H9 (cell line): ENCODE results near the gene IGF2BP3. TPM values are rescaled to one million over a fixed set of nuclear protein-coding genes. Genes with fewer than 3 reads are reported as not detected.
A peak's percentile ranks its signal among the peaks of the same experiment; 100 is the strongest.

ENCODE experiments used
- DNase-seq: peaks from one replicate; pipeline ENCODE4 v3.0.0-alpha.2; 2017
- H2AFZ ChIP-seq: one replicate; pipeline ENCODE4 v1.6.1; 2013; ENCODE audit warnings: mild to moderate bottlenecking, low read length, control low read depth, moderate library complexity
- H2AK5ac ChIP-seq: 2 replicates; pipeline ENCODE4 v1.6.1; 2013; ENCODE audit warnings: low read length, control low read depth, mixed read lengths; ENCODE audit not compliant: insufficient read length
- H2BK120ac ChIP-seq: one replicate; pipeline ENCODE4 v1.6.1; 2013; ENCODE audit warnings: low read depth, mild to moderate bottlenecking, low read length, control low read depth, inconsistent platforms; ENCODE audit not compliant: poor library complexity, severe bottlenecking
- H2BK12ac ChIP-seq: 2 replicates; pipeline ENCODE4 v1.6.1; 2013; ENCODE audit warnings: low read length, control low read depth, mixed read lengths, low read depth; ENCODE audit not compliant: insufficient read length
- H2BK15ac ChIP-seq: 2 replicates; pipeline ENCODE4 v1.6.1; 2013; ENCODE audit warnings: low read depth, low read length, control low read depth
- H2BK20ac ChIP-seq: one replicate; pipeline ENCODE4 v1.6.1; 2013; ENCODE audit warnings: low read depth, mild to moderate bottlenecking, low read length, control low read depth, inconsistent platforms; ENCODE audit not compliant: poor library complexity, severe bottlenecking
- H2BK5ac ChIP-seq: 2 replicates; pipeline ENCODE4 v1.6.1; 2013; ENCODE audit warnings: low read length, control low read depth, mixed read lengths; ENCODE audit not compliant: insufficient read length
- H3K14ac ChIP-seq: 2 replicates; pipeline ENCODE4 v1.6.1; 2013; ENCODE audit warnings: low read length, control low read depth; ENCODE audit not compliant: insufficient read depth
- H3K18ac ChIP-seq: 2 replicates; pipeline ENCODE4 v1.6.1; 2013; ENCODE audit warnings: low read depth, mild to moderate bottlenecking, mixed read lengths, low read length, control low read depth; ENCODE audit not compliant: insufficient read length
- H3K23ac ChIP-seq: 2 replicates; pipeline ENCODE4 v1.6.1; 2013; ENCODE audit warnings: low read length, control low read depth, mixed read lengths, low read depth; ENCODE audit not compliant: insufficient read length
- H3K23me2 ChIP-seq: 2 replicates; pipeline ENCODE4 v1.6.1; 2013; ENCODE audit warnings: low read depth, mild to moderate bottlenecking, mixed read lengths, low read length, control low read depth; ENCODE audit not compliant: insufficient read length, poor library complexity, severe bottlenecking
- H3K27ac ChIP-seq: 2 replicates; pipeline ENCODE4 v1.5.1; 2013; ENCODE audit warnings: low read length, control low read depth, mixed read lengths, low read depth; ENCODE audit not compliant: insufficient read length
- H3K27me3 ChIP-seq: 2 replicates; pipeline ENCODE4 v1.6.1; 2013; ENCODE audit warnings: low read length, control low read depth, inconsistent platforms; ENCODE audit not compliant: insufficient read depth
- H3K4ac ChIP-seq: 2 replicates; pipeline ENCODE4 v1.6.1; 2013; ENCODE audit warnings: low read depth, mild to moderate bottlenecking, control low read depth, inconsistent platforms, low read length, moderate library complexity
- H3K4me1 ChIP-seq: 2 replicates; pipeline ENCODE4 v1.6.1; 2013; ENCODE audit warnings: low read length, control low read depth, inconsistent platforms; ENCODE audit not compliant: insufficient read depth
- H3K4me2 ChIP-seq: 2 replicates; pipeline ENCODE4 v1.6.1; 2013; ENCODE audit warnings: low read length, control low read depth, mixed read lengths; ENCODE audit not compliant: insufficient read length, insufficient read depth
- H3K56ac ChIP-seq: 2 replicates; pipeline ENCODE4 v1.6.1; 2013; ENCODE audit warnings: low read depth, mild to moderate bottlenecking, mixed read lengths, low read length, control low read depth; ENCODE audit not compliant: insufficient read length
- H3K79me1 ChIP-seq: 2 replicates; pipeline ENCODE4 v1.6.1; 2013; ENCODE audit warnings: low read depth, mild to moderate bottlenecking, moderate library complexity, low read length, control low read depth, inconsistent platforms; ENCODE audit not compliant: insufficient read depth, poor library complexity, severe bottlenecking
- H3K79me2 ChIP-seq: 2 replicates; pipeline ENCODE4 v1.6.1; 2013; ENCODE audit warnings: low read length, control low read depth, inconsistent platforms; ENCODE audit not compliant: insufficient read depth
- H3K9ac ChIP-seq: 2 replicates; pipeline ENCODE4 v1.6.1; 2013; ENCODE audit warnings: low read length, control low read depth, mixed read lengths; ENCODE audit not compliant: insufficient read length; ENCODE audit errors: extremely low read depth
- H3K9me3 ChIP-seq: one replicate; pipeline ENCODE4 v1.6.1; 2013; ENCODE audit warnings: low read depth, low read length, inconsistent platforms; ENCODE audit not compliant: control insufficient read depth
- H3T11ph ChIP-seq: one replicate; pipeline ENCODE4 v1.6.1; 2013; ENCODE audit warnings: mild to moderate bottlenecking, low read length, control low read depth, inconsistent platforms
- H4K20me1 ChIP-seq: one replicate; pipeline ENCODE4 v1.6.1; 2013; ENCODE audit not compliant: control insufficient read depth, insufficient read length, insufficient read depth
- H4K5ac ChIP-seq: 2 replicates; pipeline ENCODE4 v1.6.1; 2013; ENCODE audit warnings: low read depth, mild to moderate bottlenecking, mixed read lengths, low read length, control low read depth; ENCODE audit not compliant: insufficient read length
- H4K8ac ChIP-seq: replicated peaks from 2 replicates; pipeline ENCODE4 v1.6.1; 2013; ENCODE audit warnings: low read length, control low read depth, mixed read lengths, low read depth; ENCODE audit not compliant: insufficient read length
- H4K91ac ChIP-seq: 2 replicates; pipeline ENCODE4 v1.6.1; 2013; ENCODE audit warnings: low read depth, mild to moderate bottlenecking, moderate library complexity, mixed read lengths, low read length, control low read depth; ENCODE audit not compliant: insufficient read length
- H3K27ac Mint-ChIP-seq, 3 experiments: 2 replicates in 2 of 3; 3 replicates in 1 of 3; pipeline ENCODE4 v1.8.0; 2020 to 2021; ENCODE audit warnings: mixed read lengths in 3 of 3, mild to moderate bottlenecking in 1 of 3, moderate library complexity in 1 of 3
- H3K27me3 Mint-ChIP-seq: 2 replicates; pipeline ENCODE4 v1.8.0; 2021; ENCODE audit warnings: low read depth, mild to moderate bottlenecking, moderate library complexity, mixed read lengths
- H3K36me3 Mint-ChIP-seq, 3 experiments: 2 replicates in 2 of 3; 3 replicates in 1 of 3; pipeline ENCODE4 v1.8.0; 2020 to 2021; ENCODE audit warnings: low read depth in 3 of 3, mixed read lengths in 3 of 3; ENCODE audit not compliant: insufficient read depth in 1 of 3
- H3K4me1 Mint-ChIP-seq, 2 experiments: 2 replicates each; pipeline ENCODE4 v1.8.0; 2020; ENCODE audit warnings: mixed read lengths in 2 of 2
- H3K4me3 Mint-ChIP-seq, 2 experiments: 2 replicates in 1 of 2; 3 replicates in 1 of 2; pipeline ENCODE4 v1.8.0; 2020 to 2021; ENCODE audit warnings: mild to moderate bottlenecking in 2 of 2, mixed read lengths in 2 of 2, moderate library complexity in 1 of 2
- H3K9me3 Mint-ChIP-seq, 2 experiments: 2 replicates in 1 of 2; 3 replicates in 1 of 2; pipeline ENCODE4 v1.8.0; 2020; ENCODE audit warnings: mild to moderate bottlenecking in 2 of 2, mixed read lengths in 2 of 2, moderate library complexity in 1 of 2
- CTCF ChIP-seq: fragments of 200-600 bp; sonication (generic); conservative IDR thresholded peaks from 3 replicates; pipeline ENCODE4 v1.8.0; 2021; ENCODE audit warnings: antibody characterized with exemption, mild to moderate bottlenecking
- WGBS: extraction: QIAGEN DNeasy Blood & Tissue Kit; methylation state at CpG from one replicate; pipeline ENCODE4 v1.1.7; 2013; ENCODE audit warnings: missing lambda C conversion rate, low lambda C conversion rate, mixed read lengths; ENCODE audit not compliant: insufficient read length; ENCODE audit errors: extremely low coverage; 5-methylcytosine and 5-hydroxymethylcytosine counted together
- total RNA-seq: library from RNA; stranded (reverse); gene quantifications from 2 replicates; pipeline ENCODE4 v1.2.1, GENCODE V29; 2021

The IGF2BP3 gene
- total RNA-seq, 1 experiment from 2014 or later = 197 TPM

GRCh38 chr7:23430893-23431259 lies 39.4 kb downstream of the IGF2BP3 start:
- H2AFZ ChIP-seq = no peak overlapping the region
- peak overlapping the region in 1 of 3 experiments; percentile 69; a peak in 1 of 7 replicates for H3K27ac Mint-ChIP-seq

More at GRCh38 chr7:23430893-23431259, 39.4 kb downstream of the IGF2BP3 start:
- peaks cover 39 to 47% of the 10 kb centered on the region in 2 experiments for H3K4me1 Mint-ChIP-seq
- Histone ChIP-seq H4K20me1 (no peaks in the 10 kb centered on the region), H2BK5ac (no peak overlapping the region), H2BK120ac (no peak overlapping the region), H3K79me2 (peaks cover 50% of the 10 kb centered on the region; the same call in 1 of the 2 replicates), H3K18ac (no peak overlapping the region), H4K91ac (no peak overlapping the region), H2BK15ac (no peak overlapping the region), H3K4ac (no peak overlapping the region), H3K14ac (no peak overlapping the region), H3K4me1 (peaks cover 4% of the 10 kb centered on the region; the same call in 1 of the 2 replicates), H3K27ac (no peak overlapping the region), H3K23ac (no peak overlapping the region), H3K23me2 (no peaks in the 10 kb centered on the region), H2BK12ac (no peak overlapping the region), H3T11ph (no peak overlapping the region), H3K56ac (no peak overlapping the region), H4K5ac (no peak overlapping the region), H4K8ac (no peak overlapping the region), H2AK5ac (no peak overlapping the region), H3K9ac (no peak overlapping the region), H3K4me2 (no peak overlapping the region), H3K27me3 (no peaks in the 10 kb centered on the region), H3K79me1 (peaks cover 10% of the 10 kb centered on the region), H3K9me3 (no peaks in the 10 kb centered on the region), H2BK20ac (no peak overlapping the region)
- H3K4me3 Mint-ChIP-seq = no peak overlapping the region
- H3K9me3 Mint-ChIP-seq = no peaks in the 10 kb centered on the region
- no CpG with 5 or more reads among the region's 4 CpGs for WGBS
- TF ChIP-seq CTCF = no peak
- H3K27me3 Mint-ChIP-seq = no peaks in the 10 kb centered on the region
- peaks cover 0 to 3% (median 2%) of the 10 kb centered on the region in 3 experiments; a peak in 5 of 7 replicates for H3K36me3 Mint-ChIP-seq
- no peak for DNase-seq
